GM19239 (cell line): Measurements from ENCODE around the gene VASH2.
A peak's percentile ranks its signal among the peaks of the same experiment; 100 is the strongest.

Experiments used
- DNase-seq: peaks from one replicate; pipeline ENCODE4 v3.0.0; 2011; ENCODE audit warnings: low spot score; ENCODE audit not compliant: insufficient read length
- FAIRE-seq: peaks from 2 replicates; lab custom pipeline; 2011; peaks lifted over from hg19 to GRCh38; lab: Jason Lieb, UNC

Gene VASH2

DNA sequence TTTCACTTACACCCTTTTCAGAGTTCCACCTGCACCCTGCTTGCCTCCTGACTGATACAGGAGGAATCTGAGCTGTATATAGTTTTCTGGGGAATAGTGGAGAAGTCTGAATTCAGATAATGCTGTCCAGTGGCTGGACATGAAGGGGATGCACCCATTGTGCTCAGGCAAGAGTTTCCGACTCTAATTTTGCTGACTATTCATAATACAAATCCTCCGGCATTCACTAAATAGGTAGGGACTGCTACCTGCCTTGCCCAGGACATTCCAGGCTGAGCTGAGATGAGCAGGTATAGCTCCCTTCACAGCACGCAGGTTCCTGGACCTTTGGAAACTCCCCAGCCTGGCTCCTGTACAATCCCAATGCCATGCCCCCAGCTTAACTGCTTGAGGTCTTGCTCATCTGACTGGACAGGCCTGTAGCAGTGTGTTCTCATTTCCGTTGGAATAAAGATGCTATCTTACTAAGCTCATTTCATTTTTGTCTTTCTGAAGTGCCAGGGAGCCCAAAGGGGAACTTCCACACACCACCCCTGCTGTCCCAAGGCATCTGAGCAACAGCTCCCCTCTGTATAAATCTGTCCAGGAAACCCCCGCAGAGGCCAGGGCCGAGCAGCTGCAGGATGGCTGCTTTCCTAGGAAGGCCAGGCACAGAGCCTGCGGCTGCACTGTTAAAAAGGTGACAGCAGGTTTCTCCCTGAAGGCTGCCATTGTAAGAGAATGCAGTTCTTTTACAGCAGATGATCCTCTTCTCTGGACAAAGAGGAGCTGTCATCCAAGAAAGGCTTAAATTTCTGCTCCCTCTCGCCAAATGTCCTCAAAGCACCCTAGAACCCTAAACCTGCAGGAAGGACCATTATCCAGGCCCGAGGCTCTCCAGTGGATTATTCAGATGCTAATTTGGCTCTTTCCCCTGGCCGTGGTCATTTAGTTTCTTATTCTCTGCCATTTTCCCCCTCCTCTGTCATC is 21.7 kb upstream of the VASH2 start:
- DNase-seq (no peak), FAIRE-seq (peak; percentile 42)

DNA sequence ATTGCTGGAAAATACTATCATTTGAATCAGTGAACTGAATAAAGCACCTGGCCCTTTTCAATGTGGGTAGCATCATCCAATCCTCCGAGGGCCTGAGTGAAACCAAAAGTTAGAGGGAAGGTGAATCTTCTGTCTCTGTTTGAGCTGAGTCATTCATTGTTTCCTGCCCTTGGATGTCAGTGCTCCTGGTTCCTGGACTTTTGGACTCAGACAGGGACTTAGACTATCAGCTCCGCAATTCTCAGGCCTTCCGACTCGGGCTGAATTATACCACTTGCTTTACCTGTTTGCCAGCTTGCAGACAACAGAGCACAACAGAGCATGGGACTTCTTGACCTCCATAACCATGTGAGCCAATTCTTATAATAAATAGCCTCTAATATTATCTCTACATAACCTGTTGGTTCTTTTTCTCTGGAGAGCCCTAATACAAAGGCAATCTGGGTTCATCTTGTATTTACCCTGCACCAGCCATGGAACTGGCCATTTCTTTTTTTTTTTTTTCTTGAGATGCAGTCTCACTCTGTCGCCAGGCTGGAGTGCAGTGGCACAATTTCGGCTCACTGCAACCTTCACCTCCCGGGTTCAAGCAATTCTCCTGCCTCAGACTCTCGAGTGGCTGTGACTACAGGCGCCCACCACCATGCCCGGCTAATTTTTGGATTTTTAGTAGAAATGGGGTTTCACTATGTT is 19.2 kb upstream of the VASH2 start:
- DNase-seq = no peak
- FAIRE-seq = peak; percentile 83

DNA sequence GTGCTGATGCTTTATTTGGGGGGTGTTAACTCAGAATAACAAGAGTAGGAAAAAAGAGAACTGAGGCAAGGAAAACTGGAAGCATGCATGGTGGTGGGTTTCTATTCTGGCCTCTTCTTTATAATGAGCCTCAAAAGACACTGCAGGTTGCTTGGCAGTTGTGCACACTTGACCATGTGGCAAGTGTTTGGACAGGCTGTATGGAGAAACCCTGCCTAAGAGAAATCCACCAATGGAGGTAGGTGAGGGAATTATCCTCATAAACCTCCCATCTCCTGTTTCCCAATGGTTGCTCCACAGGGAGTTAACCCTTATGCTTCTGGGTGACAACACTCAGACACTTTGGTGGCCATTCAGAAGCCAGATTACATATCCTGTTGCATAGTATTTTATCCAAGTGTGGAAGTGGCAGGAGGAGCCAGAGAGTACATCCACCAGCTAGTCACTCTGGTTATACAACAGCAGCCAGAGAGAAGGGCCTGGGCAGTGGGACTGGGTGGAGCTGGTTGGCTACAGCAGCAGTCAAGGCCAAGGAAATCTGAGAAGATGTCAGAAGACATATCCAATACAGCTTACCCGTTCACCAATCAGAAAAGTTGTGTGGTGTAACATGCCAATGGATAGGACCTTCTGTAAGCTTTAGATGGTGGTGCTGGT is 16.4 kb upstream of the VASH2 start:
- no peak for DNase-seq
- no peak for FAIRE-seq

DNA sequence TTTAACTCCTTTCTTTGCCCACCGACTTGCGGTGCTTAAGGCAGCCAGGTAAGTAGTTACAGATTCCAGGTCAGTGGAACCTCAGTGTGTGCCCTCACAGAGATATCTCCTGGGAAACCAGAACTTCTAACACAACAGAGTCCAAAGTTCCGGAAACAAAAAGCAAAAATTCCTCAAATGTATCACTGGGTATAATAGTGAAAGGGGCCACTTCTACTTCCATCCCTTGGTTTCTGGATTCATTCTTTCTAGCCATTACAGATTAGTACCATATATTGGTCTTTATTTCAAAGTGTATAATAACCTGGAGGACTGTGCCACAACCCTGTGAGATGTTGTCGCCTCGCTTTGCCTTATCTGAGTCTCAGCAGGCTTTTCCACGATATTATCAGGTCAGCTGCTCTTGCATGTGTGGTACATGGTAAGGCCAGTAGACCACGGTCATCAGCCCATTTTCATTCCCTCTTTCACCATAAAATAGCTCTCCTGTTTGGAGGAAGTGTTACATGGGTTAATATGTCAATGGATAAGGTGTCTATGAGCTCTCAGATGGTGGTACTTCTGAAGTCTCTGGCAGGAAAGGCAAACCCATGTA is 14.9 kb upstream of the VASH2 start:
- DNase-seq (no peak), FAIRE-seq (no peak)

DNA sequence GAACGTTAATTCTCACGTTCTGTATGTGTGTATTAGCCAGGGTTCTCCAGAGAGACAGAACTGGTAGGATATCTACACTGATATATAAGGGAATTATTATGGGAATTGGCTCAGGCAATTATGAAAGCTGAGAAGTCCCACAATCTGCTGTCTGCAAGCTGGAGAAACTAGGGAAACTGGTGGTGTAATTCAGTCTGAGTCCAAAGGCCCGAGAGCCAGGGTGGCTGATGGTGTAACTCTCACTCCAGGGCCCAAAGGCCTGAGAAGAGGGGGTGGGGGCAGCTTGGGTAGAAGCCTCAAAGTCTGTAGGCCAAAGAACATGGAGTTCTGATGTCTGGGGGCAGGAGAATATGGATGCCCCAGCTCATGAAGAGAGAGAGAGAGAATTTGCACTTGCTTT is 13.3 kb upstream of the VASH2 start:
- no peak for DNase-seq
- FAIRE-seq = no peak

DNA sequence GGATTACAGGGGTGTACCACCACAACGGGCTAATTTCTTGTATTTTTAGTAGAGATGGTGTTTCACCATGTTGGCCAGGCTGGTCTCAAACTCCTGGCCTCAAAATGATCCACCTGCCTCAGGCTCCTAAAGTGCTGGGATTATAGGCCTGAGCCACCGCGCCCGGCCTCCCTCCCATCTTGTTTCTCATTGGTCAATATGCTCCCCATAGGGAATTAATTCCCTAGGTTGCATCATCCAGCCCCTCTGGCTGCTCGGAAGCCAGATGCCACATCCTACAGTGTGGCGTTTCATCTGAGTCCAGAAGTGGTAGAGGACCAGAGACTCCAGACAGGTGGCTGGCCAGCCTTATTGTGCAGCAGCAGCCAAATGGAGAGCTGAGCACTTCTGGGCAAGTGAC is 11.5 kb upstream of the VASH2 start:
- DNase-seq (no peak), FAIRE-seq (no peak)

DNA sequence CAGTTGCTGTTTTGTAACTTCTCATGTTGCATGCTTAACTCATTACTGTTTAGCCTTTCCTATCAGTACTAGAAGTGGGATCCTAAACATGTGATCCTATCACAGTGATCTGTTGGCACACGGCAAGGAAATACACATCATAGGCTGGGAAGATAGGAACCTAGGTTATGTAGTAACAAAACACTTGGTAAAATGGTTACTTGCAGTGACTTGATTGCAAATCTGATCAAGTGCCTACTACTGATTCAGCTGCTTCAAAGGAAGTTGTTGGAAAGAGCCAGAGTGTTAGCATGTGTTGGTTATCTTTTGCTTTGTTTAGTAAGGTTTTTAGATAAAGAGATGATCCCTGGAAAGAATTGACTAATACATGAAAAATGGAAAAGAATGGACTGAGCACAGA is 8.9 kb upstream of the VASH2 start:
- DNase-seq (no peak), FAIRE-seq (no peak)

DNA sequence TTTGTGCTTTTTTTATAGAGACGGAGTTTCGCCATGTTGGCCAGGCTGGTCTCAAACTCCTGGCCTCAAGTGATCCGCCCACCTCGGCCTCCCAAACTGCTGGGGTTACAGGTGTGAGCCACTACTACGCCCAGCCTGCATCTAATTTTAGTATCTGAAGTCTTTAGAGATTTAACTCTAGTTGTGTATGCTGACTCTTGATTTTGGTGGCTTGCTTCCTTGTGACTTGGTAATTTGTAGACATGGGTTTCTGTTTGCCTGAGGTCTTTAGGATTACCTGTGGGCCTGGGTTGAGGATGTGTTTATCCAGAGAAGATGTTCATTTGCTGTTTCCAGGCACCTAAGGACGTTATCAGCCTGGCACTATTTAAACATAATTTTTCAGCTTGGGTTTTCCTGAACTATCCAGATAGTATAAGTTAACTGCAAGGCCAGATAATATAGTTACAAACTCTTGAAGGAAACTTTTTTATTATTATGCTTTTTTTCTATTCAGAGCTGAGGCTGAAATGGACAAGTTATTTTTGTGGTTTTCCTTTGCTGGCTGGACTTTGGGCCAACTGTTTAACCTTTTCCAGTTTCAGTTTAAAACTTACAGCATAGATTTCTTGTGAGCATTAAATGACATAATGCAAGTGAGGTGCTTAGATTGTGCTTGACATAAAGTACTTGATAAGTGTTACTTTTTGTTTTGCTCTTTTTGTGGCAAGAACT is 7.5 kb upstream of the VASH2 start:
- DNase-seq = no peak
- FAIRE-seq = peak; percentile 85

DNA sequence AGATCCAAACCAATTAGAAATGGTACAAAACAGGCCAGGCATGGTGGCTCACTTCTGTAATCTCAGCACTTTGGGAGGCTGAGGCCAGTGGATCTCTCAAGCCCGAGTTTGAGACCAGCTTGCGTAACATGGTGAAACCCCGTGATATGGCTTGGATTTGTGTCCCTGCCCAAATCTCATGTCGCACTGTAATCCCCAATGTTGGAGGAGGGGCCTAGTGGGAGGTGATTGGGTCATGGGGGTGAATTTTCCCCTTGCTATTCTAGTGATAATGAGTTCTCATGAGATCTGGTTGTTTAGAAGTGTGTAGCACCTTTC is 7.0 kb upstream of the VASH2 start:
- FAIRE-seq = peak; percentile 23
- DNase-seq = no peak

DNA sequence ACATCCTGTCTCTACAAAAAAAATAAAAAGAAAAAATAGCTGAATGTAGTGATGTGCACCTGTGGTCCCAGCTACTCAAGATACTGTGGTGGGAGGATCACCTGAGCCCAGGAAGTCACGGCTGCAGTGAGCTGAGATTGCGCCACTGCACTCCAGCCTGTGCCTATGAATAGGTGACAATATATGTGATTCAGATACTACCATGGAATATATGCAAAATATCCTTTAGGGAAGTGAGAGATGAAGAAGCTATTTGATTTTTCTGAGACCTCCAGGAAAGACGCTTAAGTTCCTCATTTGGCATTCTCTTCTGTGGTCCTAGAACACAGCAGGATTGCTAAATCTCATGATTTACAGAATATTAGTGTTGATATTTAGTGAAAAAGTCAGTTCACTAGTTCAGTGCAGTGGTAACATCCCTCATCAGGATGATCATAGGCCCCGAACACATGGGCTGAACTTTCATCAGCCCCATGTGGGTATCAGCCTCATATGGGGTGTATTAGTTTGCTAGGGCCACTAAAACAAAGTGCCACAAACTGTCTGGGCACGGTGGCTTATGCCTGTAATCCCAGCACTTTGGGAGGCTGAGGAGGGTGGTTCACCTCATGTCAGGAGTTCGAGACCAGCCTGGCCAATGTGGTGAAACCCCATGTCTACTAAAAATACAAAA is 6.0 kb upstream of the VASH2 start:
- DNase-seq (no peak), FAIRE-seq (peak; percentile 90)

DNA sequence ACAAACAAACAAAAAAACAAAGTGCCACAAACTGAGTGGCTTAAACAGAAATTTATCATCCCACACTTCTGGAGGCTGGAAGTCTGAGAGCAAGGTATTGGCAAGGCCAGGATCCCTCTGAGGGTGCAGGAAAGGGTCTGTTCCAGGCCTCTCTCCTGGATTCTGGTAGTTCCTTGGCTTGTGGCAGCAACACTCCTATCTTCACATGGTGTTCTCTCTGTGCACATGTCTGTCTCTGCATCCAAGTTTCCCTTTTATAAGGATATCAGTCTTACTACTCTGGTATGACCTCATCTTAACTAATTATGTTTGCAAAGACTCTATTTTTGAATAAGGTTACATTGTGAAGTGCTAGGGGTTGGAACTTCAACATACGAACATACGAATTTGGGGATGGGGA is 5.3 kb upstream of the VASH2 start:
- no peak for DNase-seq
- peak; percentile 57 for FAIRE-seq

DNA sequence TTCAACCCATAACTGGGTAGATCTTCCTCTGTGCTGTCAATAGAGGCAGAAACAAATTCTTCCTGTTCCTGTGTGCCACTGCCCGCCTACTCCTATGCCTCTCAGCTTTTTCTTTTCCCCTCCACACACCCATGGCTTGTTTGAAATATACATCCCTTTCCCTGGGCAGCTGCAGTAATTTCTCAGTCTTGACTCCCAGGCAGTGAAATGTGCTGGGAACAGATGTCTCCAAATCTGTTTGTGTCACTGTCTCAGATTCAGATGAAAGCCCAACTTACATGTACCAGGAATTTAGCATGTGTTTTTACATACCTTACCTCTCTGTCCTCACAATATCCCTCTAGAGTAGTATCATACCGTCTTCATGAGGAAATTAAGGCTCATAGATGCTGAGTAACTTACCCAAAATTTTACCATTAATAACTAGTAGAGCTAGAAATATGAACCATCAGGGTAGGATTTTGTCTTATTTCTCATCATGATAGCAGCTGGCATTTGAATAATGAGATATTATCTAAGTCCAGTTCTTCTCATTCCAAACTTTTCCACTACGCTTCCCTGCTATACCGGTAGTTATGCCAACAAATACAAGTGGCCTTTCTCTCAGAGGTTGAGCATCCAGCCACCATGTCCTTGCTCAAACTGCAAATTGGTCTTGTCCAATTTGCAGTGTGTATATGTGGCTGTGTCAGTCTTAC is 4.7 kb upstream of the VASH2 start:
- FAIRE-seq (peak; percentile 64), DNase-seq (no peak)

DNA sequence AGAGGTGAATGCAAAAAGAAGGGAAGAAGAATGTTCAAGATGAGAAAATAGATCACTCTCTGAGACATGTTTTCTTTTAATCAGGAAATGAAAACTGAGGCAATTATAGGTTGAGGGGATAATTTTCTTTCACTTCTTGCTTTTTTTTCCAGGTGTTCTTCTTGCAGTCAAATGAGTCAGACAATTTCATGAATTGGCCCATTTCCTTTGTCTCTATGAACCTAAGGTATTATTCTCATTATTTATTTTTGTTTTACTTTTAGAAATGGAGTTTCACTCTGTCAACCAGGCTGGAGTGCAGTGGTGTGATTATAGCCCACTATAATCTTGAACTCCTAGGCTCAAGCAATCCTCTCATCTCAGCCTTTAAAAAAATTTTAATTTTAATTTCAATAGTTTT is 3.5 kb upstream of the VASH2 start:
- DNase-seq (no peak), FAIRE-seq (no peak)

DNA sequence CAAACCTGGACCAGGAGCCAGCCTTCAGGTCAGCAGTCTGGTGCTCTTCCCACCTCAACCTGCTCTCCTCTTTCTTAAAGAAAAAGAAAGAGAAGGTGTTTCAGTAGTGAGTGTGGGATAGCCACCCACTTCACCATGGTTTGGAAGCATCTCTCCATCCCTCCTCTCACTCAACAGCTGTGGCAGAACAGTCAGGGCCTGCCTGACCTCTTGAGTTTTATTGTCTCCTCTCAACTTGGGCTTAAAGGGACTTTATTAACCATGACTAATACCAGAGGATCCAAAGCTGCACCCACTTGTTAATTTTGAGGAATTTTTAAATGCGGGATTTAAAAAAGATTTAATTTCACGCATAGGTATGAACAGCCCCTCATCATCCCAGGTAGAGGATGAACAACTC is 570 bp upstream of the VASH2 start:
- DNase-seq = no peak
- FAIRE-seq = peak; percentile 26

DNA sequence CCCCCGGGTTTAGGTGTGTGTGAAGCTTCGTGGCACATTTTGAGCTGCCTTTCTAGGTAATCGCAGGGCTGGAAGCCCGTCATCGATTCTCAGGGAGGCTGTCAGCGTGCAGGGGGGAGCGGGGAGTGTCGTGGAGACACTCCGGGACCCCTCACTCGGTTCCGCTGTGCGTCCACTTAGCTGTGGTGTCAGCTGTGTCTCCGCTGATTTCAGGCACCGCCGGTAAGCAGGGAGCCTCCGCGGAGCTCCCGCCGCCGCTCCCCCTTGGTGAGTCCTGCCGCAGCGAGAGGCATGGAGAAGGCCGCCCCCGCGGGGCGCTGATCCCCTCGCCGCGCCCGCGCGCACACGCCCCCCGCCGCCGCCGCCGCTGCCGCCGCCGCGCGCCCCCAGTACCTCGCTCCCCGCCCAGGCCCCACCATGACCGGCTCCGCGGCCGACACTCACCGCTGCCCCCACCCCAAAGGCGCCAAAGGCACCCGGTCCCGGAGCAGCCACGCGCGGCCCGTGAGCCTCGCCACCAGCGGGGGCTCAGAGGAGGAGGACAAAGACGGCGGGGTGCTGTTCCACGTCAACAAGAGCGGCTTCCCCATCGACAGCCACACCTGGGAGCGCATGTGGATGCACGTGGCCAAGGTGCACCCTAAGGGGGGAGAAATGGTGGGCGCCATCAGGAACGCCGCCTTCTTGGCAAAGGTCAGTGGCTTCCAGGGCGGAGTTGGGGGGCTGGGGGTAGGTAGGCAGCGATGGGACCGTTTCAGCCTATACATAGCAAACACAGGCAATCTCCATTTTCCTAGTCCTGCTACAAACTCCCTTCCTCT is 995 bp downstream of the VASH2 start:
- DNase-seq (no peak), FAIRE-seq (no peak)

DNA sequence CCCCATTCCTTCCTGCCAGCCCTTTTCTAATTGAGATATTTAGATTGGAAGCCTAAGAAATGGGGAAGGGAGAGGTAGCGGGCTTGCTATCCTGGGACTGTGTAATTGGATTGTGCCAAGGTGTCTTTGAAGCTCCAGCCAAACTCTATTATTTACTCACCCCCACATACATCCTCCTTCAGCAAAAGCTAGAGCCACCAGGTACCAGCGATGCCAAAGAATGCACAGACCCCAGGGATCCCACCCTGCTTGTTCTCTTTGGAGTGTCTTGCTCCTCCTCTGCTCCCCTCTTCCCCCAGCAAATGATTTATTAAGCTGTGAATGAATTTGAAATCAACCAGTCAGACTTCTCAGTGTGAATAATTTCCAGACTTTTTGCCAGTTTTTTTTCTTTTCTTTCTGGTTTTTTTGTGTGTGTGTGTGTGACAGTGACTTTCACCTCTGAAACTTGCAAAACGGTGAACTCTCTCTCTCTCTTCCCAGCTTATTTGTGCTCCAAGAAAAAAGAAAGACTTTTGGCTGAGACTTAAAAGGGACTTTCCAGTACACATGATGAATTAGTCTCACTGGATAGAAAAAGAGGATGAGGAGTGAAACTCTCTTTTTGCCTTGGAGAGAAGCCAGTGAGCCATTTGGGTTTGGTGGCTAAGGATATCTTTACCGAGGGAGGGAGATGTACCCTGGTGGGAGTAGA is 1.8 kb downstream of the VASH2 start:
- FAIRE-seq (no peak), DNase-seq (no peak)

DNA sequence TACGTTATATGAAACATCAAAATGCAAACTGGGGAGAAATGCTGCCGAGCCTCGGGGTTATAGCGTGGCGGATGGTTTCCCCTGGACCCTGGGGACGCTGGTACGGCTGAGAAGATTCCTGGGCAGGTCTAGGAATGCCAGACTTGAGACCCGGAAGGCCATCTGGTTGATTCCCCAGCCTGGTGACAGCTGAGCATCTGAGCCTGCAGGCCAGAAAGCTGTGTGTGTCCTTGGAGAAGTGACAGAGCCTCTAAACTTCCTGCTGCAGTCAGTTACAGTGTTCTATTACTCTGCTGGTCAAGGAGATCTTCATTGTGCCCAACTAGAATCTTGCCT is 2.3 kb downstream of the VASH2 start:
- FAIRE-seq (no peak), DNase-seq (no peak)

DNA sequence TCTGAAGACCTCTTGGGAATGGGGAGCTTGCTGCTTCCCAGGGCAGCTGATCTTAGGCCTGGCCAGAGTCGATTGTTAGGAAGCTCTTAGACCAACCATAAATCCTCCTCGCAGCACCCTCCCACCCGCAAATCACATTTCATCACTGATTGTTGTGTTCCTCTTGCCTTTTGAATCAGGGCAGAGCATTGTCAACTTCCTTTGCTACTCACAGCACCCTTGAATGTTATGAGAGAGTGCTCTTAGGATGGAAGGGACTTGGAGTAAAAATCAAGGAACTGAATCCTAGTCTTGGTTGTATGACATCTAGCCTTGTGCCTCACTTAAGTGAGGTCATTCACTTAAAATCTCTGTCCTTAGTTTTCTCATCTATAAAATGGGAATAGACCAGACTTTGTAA is 3.0 kb downstream of the VASH2 start:
- FAIRE-seq = peak; percentile 14

More for the DNA sequence above, 3.0 kb downstream of the VASH2 start:
- no peak for DNase-seq
